HL-60/S4 treated with phorbol 12-myristate 13-acetate at 8.2 ng/mL for 4 days and 3 days (cell line): ENCODE results near the gene YKT6.

Source experiments
- in situ Hi-C: fragments of 300-500 bp; cut with MboI; formaldehyde crosslinking; loops from 2 replicates; pipeline ENCODE4 v1.15.0; 2022; ENCODE audit warnings: low sequenced_read_pairs

The YKT6 gene

GRCh38 chr7:44217852-44218402, 17.1 kb downstream of the YKT6 start:
- in situ Hi-C loops, result no loop called here

- in situ Hi-C loops, result no loop called here
Observed at GRCh38 chr7:44218418-44219201, 17.8 kb downstream of the YKT6 start.

GRCh38 chr7:44219371-44220045, 18.7 kb downstream of the YKT6 start:
- in situ Hi-C loops, result no loop called here

GRCh38 chr7:44220046-44220357, 19.2 kb downstream of the YKT6 start:
- in situ Hi-C loops, result no loop called here

- in situ Hi-C loops, result no loop called here
Observed at GRCh38 chr7:44220358-44221112, 19.8 kb downstream of the YKT6 start.

- in situ Hi-C loops, result no loop called here
Observed at GRCh38 chr7:44221231-44221791, 20.5 kb downstream of the YKT6 start.

GRCh38 chr7:44222074-44222473, 21.3 kb downstream of the YKT6 start:
- in situ Hi-C loops, result no loop called here

GRCh38 chr7:44222776-44223261, 22.0 kb downstream of the YKT6 start:
- in situ Hi-C loops, result no loop called here

GRCh38 chr7:44223362-44224079, 22.7 kb downstream of the YKT6 start:
- in situ Hi-C loops, result no loop called here

- in situ Hi-C loops, result no loop called here
Observed at GRCh38 chr7:44224080-44224973, 23.5 kb downstream of the YKT6 start.

GRCh38 chr7:44224974-44225565, 24.3 kb downstream of the YKT6 start:
- in situ Hi-C loops, result loop anchor here (25.0 kb wide), 1 partner anchor 237 kb away; no protein-coding TSS in a partner anchor

- in situ Hi-C loops, result loop anchor here (25.0 kb wide), 1 partner anchor 237 kb away; no protein-coding TSS in a partner anchor
Observed at GRCh38 chr7:44225566-44226395, 25.0 kb downstream of the YKT6 start.

- in situ Hi-C loops, result loop anchor here (25.0 kb wide), 1 partner anchor 236 kb away; no protein-coding TSS in a partner anchor
Observed at GRCh38 chr7:44226396-44226753, 25.6 kb downstream of the YKT6 start.

GRCh38 chr7:44227911-44228310, 27.1 kb downstream of the YKT6 start:
- in situ Hi-C loops, result loop anchor here (25.0 kb wide), 1 partner anchor 234 kb away; no protein-coding TSS in a partner anchor

GRCh38 chr7:44228571-44229350, 28.0 kb downstream of the YKT6 start:
- in situ Hi-C loops, result loop anchor here (25.0 kb wide), 1 partner anchor 234 kb away; no protein-coding TSS in a partner anchor

- in situ Hi-C loops, result loop anchor here (25.0 kb wide), 1 partner anchor 233 kb away; no protein-coding TSS in a partner anchor
Observed at GRCh38 chr7:44229546-44230105, 28.8 kb downstream of the YKT6 start.

GRCh38 chr7:44230286-44230685, 29.5 kb downstream of the YKT6 start:
- in situ Hi-C loops, result loop anchor here (25.0 kb wide), 1 partner anchor 232 kb away; no protein-coding TSS in a partner anchor
